NCI-H2029 treated with DMSO at 0.1 percent for 48 hours (cell line): ENCODE measurements around the gene CFP.

Experiments
- DNase-seq: peaks from one replicate; lab custom pipeline; 2025; lab: John Stamatoyannopoulos, UW

The CFP gene

GRCh38 chrX:47574076-47574546 is 55.6 kb downstream of the CFP start:
- DNase-seq, result no peak

- no peak for DNase-seq
Measured at GRCh38 chrX:47573341-47574075, 56.2 kb downstream of the CFP start.
